ENCODE measurements around the gene MON2. TPM values are rescaled to one million over a fixed set of nuclear protein-coding genes. Genes with fewer than 3 reads are reported as not detected.

The MON2 gene, protein sequence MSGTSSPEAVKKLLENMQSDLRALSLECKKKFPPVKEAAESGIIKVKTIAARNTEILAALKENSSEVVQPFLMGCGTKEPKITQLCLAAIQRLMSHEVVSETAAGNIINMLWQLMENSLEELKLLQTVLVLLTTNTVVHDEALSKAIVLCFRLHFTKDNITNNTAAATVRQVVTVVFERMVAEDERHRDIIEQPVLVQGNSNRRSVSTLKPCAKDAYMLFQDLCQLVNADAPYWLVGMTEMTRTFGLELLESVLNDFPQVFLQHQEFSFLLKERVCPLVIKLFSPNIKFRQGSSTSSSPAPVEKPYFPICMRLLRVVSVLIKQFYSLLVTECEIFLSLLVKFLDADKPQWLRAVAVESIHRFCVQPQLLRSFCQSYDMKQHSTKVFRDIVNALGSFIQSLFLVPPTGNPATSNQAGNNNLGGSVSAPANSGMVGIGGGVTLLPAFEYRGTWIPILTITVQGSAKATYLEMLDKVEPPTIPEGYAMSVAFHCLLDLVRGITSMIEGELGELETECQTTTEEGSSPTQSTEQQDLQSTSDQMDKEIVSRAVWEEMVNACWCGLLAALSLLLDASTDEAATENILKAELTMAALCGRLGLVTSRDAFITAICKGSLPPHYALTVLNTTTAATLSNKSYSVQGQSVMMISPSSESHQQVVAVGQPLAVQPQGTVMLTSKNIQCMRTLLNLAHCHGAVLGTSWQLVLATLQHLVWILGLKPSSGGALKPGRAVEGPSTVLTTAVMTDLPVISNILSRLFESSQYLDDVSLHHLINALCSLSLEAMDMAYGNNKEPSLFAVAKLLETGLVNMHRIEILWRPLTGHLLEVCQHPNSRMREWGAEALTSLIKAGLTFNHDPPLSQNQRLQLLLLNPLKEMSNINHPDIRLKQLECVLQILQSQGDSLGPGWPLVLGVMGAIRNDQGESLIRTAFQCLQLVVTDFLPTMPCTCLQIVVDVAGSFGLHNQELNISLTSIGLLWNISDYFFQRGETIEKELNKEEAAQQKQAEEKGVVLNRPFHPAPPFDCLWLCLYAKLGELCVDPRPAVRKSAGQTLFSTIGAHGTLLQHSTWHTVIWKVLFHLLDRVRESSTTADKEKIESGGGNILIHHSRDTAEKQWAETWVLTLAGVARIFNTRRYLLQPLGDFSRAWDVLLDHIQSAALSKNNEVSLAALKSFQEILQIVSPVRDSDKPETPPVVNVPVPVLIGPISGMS (N-terminal part only)
- total RNA-seq: 10 to 100 TPM; 25.5 to 29.0 TPM

GRCh38 chr12:62466594-62467491 is at the start of gene MON2:
MON2 (plus strand) TSS chr12:62466826; CDS start chr12:62467208, 382 bp downstream.
- Mint-ChIP-seq H3K27ac (peak within 1 kb of the TSS; percentile 94), H3K9me3 (peaks cover 8% of the 10 kb centered on the region), H3K4me3 (peak within 1 kb of the TSS; percentile 78), H3K27me3 (no peaks in the 10 kb centered on the region), H3K4me1 (ENCODE audit: low read depth) (peaks cover 21% of the 10 kb centered on the region), H3K36me3 (ENCODE audit: low read depth) (peaks cover 5% of the 10 kb centered on the region)
- ATAC-seq (peak; percentile 98), DNase-seq (peak; percentile 86)
- intact Hi-C loops (cut with micrococcal nuclease): no loop called here
- ChIA-PET CTCF (interaction anchor here (1.1 to 4.8 kb wide), 4 partner anchors 11 to 328 kb away, joined by 3 to 31 read pairs (median 5); partner anchors contain the start of gene USP15), POLR2A (interaction anchor here (0.6 to 2.0 kb wide), 6 partner anchors 9 to 212 kb away, joined by 3 to 8 read pairs (median 4); no protein-coding TSS in a partner anchor)
- TF ChIP-seq, protein P1, sequence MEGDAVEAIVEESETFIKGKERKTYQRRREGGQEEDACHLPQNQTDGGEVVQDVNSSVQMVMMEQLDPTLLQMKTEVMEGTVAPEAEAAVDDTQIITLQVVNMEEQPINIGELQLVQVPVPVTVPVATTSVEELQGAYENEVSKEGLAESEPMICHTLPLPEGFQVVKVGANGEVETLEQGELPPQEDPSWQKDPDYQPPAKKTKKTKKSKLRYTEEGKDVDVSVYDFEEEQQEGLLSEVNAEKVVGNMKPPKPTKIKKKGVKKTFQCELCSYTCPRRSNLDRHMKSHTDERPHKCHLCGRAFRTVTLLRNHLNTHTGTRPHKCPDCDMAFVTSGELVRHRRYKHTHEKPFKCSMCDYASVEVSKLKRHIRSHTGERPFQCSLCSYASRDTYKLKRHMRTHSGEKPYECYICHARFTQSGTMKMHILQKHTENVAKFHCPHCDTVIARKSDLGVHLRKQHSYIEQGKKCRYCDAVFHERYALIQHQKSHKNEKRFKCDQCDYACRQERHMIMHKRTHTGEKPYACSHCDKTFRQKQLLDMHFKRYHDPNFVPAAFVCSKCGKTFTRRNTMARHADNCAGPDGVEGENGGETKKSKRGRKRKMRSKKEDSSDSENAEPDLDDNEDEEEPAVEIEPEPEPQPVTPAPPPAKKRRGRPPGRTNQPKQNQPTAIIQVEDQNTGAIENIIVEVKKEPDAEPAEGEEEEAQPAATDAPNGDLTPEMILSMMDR (IDR thresholded peaks at IDR 0.05): no peak

DNA sequence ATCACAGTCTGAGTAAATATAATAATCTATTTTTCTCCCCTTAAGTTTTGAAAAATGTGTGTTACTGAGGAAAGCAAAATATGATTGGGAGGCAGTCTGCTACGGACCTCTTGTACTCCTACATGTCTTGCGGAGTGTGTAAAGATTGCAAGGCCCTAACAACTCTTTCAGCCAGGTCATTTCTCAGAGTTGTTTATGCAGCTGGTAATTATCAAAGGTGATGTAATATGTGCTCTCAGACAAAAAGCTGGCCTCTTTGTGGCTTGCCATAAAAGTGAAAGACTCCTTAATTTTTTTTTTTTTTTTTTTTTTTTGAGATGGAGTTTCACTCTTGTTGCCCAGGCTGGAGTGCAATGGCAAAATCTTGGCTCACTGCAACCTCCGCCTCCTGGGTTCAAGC is 40.5 kb upstream of the MON2 start:
- Mint-ChIP-seq H3K4me3 (no peak overlapping the region), H3K36me3 (ENCODE audit: low read depth) (peaks cover 3% of the 10 kb centered on the region), H3K27me3 (peaks cover 6% of the 10 kb centered on the region), H3K27ac (no peak overlapping the region), H3K9me3 (peaks cover 30% of the 10 kb centered on the region), H3K4me1 (ENCODE audit: low read depth) (no peaks in the 10 kb centered on the region)
- POLR2A ChIA-PET: no interaction called here
- DNase-seq (no peak), ATAC-seq (no peak)
- intact Hi-C loops (cut with micrococcal nuclease): no loop called here
- TF ChIP-seq, protein P1 (IDR thresholded peaks at IDR 0.05): no peak
- CTCF ChIA-PET: interaction anchor here (1.1 to 2.2 kb wide), 3 partner anchors 9 to 368 kb away, joined by 4 to 9 read pairs (median 5); no protein-coding TSS in a partner anchor

DNA sequence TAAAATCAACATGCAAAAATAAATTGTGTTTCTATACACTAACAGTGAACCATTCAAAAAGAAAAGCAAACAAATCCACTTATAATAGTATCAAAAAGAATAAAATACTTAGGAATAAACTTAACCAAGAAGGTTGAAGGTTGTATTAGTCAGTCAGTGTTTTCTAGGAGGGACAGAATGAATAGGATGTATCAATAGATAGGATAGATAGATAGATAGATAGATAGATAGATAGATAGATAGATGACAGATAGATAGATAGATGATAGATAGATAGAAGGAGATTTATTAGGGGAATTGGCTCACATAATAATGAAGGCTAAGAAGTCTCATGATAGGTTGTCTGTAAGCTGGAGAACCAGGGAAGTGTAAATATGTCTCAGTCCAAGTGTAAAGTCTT is 37.2 kb upstream of the MON2 start:
- ATAC-seq (no peak), DNase-seq (no peak)
- intact Hi-C loops (cut with micrococcal nuclease): no loop called here
- ChIA-PET CTCF (no interaction called here), POLR2A (no interaction called here)
- Mint-ChIP-seq H3K4me3 (no peak overlapping the region), H3K36me3 (ENCODE audit: low read depth) (peaks cover 3% of the 10 kb centered on the region), H3K27me3 (peaks cover 15% of the 10 kb centered on the region), H3K9me3 (peaks cover 15% of the 10 kb centered on the region), H3K4me1 (ENCODE audit: low read depth) (no peaks in the 10 kb centered on the region), H3K27ac (no peak overlapping the region)
- TF ChIP-seq, protein P1 (IDR thresholded peaks at IDR 0.05): no peak

DNA sequence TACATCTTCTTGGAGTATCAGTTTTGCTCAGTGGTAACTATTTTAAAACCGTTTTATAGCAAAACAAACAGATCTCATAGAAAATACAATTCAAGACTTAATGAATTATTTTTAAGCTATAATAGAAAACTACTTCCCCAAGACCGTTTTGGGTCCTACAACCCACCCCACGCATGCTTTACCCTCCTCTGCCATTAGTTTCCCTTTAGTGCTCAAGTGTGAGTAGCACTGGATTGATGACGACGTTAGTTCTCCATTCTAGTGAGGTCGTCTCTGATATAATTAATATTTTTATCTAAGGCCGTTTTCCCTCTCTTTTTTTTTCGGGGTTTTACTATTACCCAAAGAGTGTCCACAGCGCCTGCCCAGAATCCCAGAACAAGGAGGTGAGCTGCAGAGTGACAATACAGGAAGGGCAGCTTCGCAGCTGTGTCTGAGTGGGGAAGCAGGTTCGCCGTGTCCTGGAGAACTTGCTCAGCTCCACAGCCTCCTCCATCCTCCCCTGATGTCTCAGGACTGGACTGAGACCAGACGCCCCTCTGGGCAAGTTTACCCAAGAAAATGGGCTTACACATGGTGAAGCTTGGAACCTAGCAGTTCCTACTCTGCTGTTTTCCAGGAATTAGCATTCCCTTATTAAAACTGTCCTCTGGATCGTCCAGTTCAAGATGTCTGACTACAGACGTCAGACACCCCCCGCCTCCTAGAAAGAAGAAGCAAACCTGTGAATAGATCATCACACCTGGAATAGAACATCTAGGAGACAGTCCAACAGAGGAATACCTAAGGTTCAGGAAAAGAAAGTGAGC is 31.9 kb upstream of the MON2 start:
- peak overlapping the region; percentile 68 for H3K4me3 Mint-ChIP-seq
- H3K36me3 Mint-ChIP-seq (ENCODE audit: low read depth): no peaks in the 10 kb centered on the region
- ChIA-PET CTCF (interaction anchor here (0.6 to 5.3 kb wide), 20 partner anchors 9 to 378 kb away, joined by 3 to 128 read pairs (median 4); partner anchors contain the start of gene MON2), POLR2A (interaction anchor here (1.5 kb wide), 1 partner anchor 372 kb away, joined by 4 read pairs; no protein-coding TSS in a partner anchor)
- no peak for ATAC-seq
- TF ChIP-seq, protein P1 (IDR thresholded peaks at IDR 0.05): no peak
- DNase-seq: no peak
- no peak overlapping the region for H3K27ac Mint-ChIP-seq
- intact Hi-C loops (cut with micrococcal nuclease): loop anchor here (5.0 kb wide), 1 partner anchor 378 kb away; no protein-coding TSS in a partner anchor
- H3K4me1 Mint-ChIP-seq (ENCODE audit: low read depth): peaks cover 6% of the 10 kb centered on the region
- peaks cover 22% of the 10 kb centered on the region for H3K27me3 Mint-ChIP-seq
- H3K9me3 Mint-ChIP-seq: no peaks in the 10 kb centered on the region
